ENCODE data around the gene KLHL29.

The KLHL29 gene

GRCh38 chr2:23695214-23695889 lies 310.4 kb downstream of the KLHL29 start:
- DNase-seq (ENCODE audit: low read depth in 2 of 2) = no peak

GRCh38 chr2:23695890-23696751 lies 311.1 kb downstream of the KLHL29 start:
- DNase-seq (ENCODE audit: low read depth in 2 of 2) = no peak

GRCh38 chr2:23696752-23697045 lies 311.7 kb downstream of the KLHL29 start:
- DNase-seq (ENCODE audit: low read depth in 2 of 2) = no peak

- DNase-seq (ENCODE audit: low read depth in 2 of 2) = no peak
Observed at GRCh38 chr2:23697256-23698075, 312.5 kb downstream of the KLHL29 start.

GRCh38 chr2:23698116-23698693 lies 313.2 kb downstream of the KLHL29 start:
- no peak for DNase-seq (ENCODE audit: low read depth in 2 of 2)

- DNase-seq (ENCODE audit: low read depth in 2 of 2) = no peak
Observed at GRCh38 chr2:23698721-23699579, 314.0 kb downstream of the KLHL29 start.

- DNase-seq (ENCODE audit: low read depth in 2 of 2) = no peak
Observed at GRCh38 chr2:23699580-23699925, 314.6 kb downstream of the KLHL29 start.

- no peak for DNase-seq (ENCODE audit: low read depth in 2 of 2)
Observed at GRCh38 chr2:23700627-23701026, 315.6 kb downstream of the KLHL29 start.

- no peak for DNase-seq (ENCODE audit: low read depth in 2 of 2)
Observed at GRCh38 chr2:23703037-23703582, 318.1 kb downstream of the KLHL29 start.

GRCh38 chr2:23703583-23704385 lies 318.8 kb downstream of the KLHL29 start:
- DNase-seq (ENCODE audit: low read depth in 2 of 2) = no peak

- no peak for DNase-seq (ENCODE audit: low read depth in 2 of 2)
Observed at GRCh38 chr2:23705771-23706612, 321.0 kb downstream of the KLHL29 start.

GRCh38 chr2:23706613-23707078 lies 321.7 kb downstream of the KLHL29 start:
- no peak for DNase-seq (ENCODE audit: low read depth in 2 of 2)

GRCh38 chr2:23707096-23707495 lies 322.1 kb downstream of the KLHL29 start:
- DNase-seq (ENCODE audit: low read depth in 2 of 2) = no peak

GRCh38 chr2:23708771-23709170 lies 323.8 kb downstream of the KLHL29 start:
- no peak for DNase-seq (ENCODE audit: low read depth in 2 of 2)

- DNase-seq (ENCODE audit: low read depth in 2 of 2) = no peak
Observed at GRCh38 chr2:23709311-23709710, 324.3 kb downstream of the KLHL29 start.

GRCh38 chr2:23711979-23712755 lies 327.2 kb downstream of the KLHL29 start:
- DNase-seq (ENCODE audit: low read depth in 2 of 2) = no peak

GRCh38 chr2:23712756-23713151 lies 327.8 kb downstream of the KLHL29 start:
- no peak for DNase-seq (ENCODE audit: low read depth in 2 of 2)

- no peak for DNase-seq (ENCODE audit: low read depth in 2 of 2)
Observed at GRCh38 chr2:23713351-23713750, 328.4 kb downstream of the KLHL29 start.
